Measurements from ENCODE around the gene CDK14.
"Not testable (repeated sequence)": the region's sequence is repeated elsewhere in the genome, so short reads cannot be mapped to it uniquely, and the experiment has no call there.

CDK14 gene

DNA sequence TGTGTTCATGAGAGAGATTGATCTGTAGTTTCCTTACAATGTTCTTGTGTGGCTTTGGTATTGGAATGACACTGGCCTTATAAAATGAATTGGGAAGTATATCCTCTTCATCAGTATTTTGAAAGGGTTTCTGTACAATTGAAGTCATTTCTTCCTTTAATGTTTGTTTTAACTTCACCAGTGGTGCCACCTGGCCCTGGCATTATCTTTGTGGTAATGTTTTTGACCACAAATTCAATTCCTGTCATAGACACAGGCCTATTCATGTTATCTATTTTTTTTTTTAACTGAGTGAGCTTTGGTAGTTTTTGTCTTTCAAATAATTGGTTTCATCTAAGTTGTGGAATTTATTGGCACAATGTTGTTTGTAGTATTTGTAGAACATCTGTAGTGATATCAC lies 127.7 kb downstream of the CDK14 start:
- DNase-seq, result no peak

- DNase-seq, result no peak
Observed at GRCh38 chr7:90726120-90726519, 130.0 kb downstream of the CDK14 start.

- peak in 1 of 2 experiments; percentile 29 for DNase-seq
Observed at GRCh38 chr7:90726623-90727022, 130.5 kb downstream of the CDK14 start.

DNA sequence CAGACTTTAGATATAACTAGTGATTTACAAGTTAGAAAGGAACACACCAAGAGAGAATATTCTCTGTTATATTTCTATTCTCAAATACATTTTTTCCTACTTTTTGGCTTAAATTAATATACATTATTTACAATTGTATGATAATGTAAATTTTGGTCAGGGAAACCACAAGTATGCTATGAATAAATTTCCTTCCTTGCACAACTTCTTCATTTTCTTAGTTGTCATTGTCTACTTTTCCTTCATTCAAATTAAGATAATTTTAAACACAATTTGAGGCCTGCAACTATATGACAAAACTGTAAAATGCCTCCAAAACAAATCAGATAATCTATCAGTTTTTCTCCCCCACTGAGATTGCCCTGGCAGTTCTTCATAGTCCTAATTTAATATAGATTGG lies 131.3 kb downstream of the CDK14 start:
- DNase-seq, result no peak

GRCh38 chr7:90728568-90728967 lies 132.4 kb downstream of the CDK14 start:
- no peak for DNase-seq

GRCh38 chr7:90735611-90736280 lies 139.6 kb downstream of the CDK14 start:
- not testable (repeated sequence) for DNase-seq

DNA sequence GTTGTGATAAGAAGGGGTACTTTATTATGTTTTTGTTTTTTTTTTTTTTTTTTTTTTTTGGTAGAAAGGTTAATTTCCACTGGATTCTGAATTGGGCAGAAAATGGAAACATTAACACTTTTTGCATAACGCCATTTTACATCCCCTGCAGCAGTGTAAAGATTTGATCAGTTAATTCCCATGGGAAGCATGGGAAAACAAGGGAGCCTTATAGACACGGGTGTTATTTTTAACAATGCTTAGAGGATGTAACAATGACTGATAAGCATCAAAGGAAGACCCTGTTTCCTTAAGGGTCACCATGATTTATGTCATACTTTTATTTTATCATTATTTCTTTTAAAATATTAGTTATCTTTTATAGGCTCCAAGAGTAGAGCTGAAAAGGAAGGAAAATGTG lies 140.2 kb downstream of the CDK14 start:
- DNase-seq, result no peak

- no peak for DNase-seq
Observed at GRCh38 chr7:90736968-90737939, 141.1 kb downstream of the CDK14 start.

DNA sequence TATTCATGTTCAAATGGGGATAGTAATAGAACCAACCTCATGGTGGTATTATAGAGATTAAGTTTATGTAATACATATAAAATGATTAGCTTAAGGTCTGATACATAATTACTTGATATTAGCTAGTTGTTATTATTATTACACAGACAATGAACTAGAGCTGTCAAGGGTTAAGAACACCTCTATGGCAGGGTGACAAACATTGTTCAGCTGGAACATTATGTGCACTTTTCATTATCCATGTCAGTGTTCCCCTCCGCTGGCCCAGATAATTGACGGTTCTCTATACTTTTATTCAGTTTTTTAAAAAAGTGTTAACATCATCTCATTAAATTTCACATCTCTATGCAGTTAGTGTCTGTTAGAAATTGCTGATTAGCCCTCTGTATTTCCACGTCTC lies 142.1 kb downstream of the CDK14 start:
- peak; percentile 11 to 85 for DNase-seq

- DNase-seq, result no peak
Observed at GRCh38 chr7:90739716-90740115, 143.6 kb downstream of the CDK14 start.

DNA sequence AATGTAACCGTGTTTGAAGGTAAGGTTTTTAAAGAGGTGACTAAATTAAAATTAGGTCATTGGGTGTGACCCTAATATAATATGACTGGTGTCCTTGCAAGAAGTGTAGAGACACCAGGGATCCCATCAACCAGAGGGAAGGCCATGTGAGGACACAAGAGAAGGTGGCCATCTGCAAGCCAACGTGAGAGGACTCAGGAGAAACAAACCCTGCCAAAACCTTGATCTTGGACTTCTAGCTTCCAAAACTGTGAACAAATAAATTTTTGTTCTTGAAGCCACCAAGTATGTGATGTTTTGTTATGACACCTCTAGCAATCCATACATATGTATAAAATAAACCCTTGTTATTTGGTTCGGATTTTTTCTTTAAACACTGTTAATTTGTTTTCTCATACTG lies 144.3 kb downstream of the CDK14 start:
- no peak for DNase-seq

- DNase-seq, result no peak
Observed at GRCh38 chr7:90743626-90744025, 147.5 kb downstream of the CDK14 start.

- no peak for DNase-seq
Observed at GRCh38 chr7:90747516-90747915, 151.4 kb downstream of the CDK14 start.

DNA sequence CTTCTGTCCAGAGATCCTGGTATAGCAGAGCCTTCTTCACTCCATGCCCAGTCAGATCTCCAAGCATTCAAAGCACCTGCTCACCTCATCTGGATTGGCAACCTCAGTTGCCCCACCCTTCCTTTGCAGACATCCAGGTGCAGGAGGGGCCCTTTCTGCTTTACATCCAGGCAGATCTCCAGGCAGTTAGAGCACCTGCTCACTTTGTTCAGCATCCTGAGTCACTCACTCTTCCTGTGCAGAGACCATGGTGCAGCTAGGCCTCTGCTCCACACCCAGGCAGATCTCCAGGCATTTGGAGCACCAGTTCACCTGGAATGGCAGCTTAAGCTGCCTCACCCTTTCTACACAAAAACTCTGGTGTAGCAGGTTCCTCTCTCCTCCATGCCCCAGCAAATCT lies 153.1 kb downstream of the CDK14 start:
- peak in 1 of 2 experiments; percentile 63 for DNase-seq

DNA sequence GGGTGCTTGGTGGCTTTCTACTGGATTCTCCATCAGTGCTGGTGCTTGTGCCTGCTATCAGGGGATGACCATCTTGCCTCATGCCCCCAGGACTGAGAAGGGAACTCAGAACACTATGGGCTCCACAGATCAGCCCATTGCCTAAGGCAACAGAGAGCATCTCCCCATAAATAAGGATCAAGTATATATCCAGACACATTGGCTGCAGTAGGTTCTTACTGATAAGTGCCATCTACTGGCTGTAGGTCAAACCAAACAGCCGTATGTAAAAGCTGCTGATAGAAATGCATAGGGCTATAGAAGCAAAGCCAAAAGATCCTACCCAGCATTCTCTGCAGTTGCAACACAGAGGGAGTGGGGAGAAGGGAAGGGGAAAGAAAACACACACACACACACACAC lies 153.7 kb downstream of the CDK14 start:
- DNase-seq, result peak in 1 of 2 experiments; percentile 58

DNA sequence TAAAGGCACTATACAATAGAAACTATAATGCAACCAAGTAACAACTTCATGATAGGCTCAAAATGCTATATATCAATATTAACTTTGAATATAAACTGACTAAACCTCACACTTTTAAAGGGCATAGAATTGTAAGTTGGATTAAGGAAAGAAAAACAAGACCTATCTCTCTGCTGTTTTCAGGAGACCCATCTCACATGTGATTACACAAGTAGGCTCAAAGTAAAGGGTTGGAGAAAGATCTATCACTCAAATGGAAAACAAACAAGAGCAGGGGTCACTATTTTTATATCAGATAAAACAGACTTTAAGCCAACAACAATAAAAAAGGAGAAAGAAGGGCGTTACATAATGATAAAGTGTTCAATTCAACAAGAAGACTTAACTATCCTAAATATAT lies 155.5 kb downstream of the CDK14 start:
- no peak for DNase-seq

DNA sequence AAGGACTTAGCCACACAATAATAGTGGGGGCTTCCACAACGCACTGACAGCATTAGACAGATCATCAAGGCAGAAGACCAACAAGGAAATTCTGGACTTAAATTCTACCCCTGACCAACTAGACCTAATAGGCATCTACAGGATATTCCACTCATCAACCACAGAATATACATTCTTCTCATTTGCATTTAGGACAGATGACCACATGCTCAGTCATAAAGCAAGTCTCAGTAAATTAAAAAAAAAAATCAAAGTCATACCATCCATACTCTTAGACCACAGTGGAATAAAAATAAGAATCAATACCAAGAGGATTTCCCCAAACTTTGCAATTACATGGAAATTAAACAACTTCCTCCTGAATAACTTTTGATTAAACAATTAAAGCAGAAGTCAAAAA lies 155.9 kb downstream of the CDK14 start:
- no peak for DNase-seq

DNA sequence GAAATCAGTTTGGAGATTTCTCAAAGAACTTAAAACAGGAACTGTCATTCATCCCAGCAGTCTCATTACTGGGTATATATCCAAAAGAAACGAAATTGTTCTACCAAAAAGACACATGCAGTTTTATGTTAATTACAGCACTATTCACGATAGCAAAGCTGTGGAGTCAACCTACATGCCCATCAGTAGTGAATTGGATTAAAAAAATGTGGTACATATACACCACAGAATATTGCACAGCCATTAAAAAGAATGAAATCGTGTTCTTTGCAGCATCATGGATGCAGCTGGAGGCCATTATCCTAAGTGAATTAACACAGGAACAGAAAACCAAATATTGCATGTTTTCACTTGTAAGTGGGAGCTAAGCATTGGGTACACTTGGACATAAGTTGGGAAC lies 158.9 kb downstream of the CDK14 start:
- DNase-seq, result no peak

- no peak for DNase-seq
Observed at GRCh38 chr7:90756366-90756765, 160.2 kb downstream of the CDK14 start.

GRCh38 chr7:90757565-90757950 lies 161.4 kb downstream of the CDK14 start:
- not testable (repeated sequence) for DNase-seq

DNA sequence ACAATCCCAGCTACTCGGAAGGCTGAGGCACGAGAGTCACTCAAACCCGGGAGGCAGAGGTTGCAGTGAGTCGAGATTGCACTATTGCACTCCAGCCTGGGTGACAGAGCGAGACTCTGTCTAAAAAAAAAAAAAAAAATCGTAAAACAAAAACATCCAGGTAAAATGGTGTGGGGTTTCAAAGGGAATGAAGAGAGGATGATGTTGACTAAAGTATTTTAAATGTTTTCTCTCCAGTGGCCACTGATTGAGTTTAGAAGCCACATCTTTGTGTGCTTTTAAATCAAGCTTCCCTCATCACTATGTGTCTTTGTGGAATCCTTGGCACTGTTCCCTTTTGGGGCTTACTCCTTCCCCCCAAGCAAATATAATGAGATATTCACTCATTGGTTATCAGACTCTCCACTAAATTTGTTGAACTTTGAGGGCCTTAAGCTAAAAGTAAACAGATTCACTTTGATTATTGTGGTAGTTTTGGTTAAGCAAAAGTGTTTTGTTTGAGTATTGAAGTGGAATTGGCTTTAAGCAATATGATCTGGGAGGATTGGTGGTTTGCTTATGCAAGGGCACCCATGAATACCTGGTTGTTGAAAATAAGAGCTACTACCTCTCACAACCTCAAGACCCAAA lies 162.9 kb downstream of the CDK14 start:
- no peak for DNase-seq

GRCh38 chr7:90759710-90760109 lies 163.6 kb downstream of the CDK14 start:
- DNase-seq, result no peak

DNA sequence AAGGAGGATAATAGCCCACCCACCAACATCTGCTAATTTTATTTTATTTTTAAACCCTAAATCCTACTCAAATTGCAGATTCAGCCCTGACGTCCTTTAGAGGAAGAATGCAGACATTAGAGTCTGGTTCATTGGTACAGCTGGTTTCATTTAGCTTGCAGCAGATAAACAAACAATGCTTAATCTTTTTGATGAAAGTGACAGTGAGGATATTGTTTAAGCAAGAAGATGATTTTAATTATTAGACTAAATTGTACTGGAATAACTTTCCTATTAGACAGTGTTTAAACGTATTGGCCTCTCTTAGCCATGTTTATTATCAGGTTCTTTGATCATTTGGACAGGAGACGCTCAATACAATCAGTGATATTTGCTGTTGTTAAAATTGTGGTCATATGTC lies 164.8 kb downstream of the CDK14 start:
- no peak for DNase-seq

DNA sequence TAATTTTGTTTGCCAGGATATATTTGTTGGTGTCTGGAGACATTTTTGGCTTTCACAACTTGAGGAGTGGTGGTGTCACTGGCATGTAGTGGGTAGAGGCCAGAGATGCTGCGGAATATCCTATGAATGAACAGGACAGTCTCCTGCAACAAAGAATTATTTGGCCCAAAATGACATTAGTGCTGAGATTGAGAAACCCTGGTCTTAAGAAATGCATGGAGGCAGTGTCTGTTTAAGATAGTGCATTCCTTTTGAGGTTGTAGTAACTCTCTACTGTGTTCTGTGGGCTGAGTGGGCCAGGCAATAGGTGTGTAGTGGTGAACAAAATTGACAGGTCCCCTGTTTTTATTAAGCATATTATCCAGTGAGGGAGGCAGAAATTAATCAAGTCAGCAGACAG lies 165.5 kb downstream of the CDK14 start:
- DNase-seq, result no peak

Measured in NCI-H2081 (cell line).